ENCODE results near the gene RIC1. TPM values are rescaled to one million over a fixed set of nuclear protein-coding genes. Genes with fewer than 3 reads are reported as not detected.

RIC1 gene
- polyA plus RNA-seq, 3 donors = 13.4 to 36.4 (median 16.3) TPM

DNA sequence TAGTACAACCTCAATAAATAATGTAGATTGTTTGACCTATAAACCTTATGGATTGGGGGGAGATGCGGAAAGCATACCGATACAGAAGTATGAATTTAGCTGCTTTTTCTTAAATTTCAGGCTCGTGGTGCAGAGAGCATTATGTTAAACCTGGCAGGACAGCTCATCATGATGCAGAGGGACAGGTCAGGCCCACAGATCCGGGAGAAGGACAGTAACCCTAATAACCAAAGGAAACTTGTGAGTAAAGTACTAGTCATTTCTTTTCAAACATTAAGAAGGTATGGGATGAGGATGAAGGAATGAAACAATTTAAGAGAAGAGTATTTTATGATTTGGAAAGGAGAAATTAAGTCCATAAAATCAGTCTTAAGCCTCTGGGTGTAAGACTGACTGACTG, 133.5 kb downstream of the RIC1 start:
- peaks cover 6% of the 10 kb centered on the region for H4K20me1 ChIP-seq (ENCODE audit: insufficient read depth, low read length)
- DNase-seq = no peak
- H3K4me3 ChIP-seq (replicated peaks in 1 of 3; ENCODE audit: low read depth in 2 of 3, low read length in 3 of 3) = no peak overlapping the region
- Mint-ChIP-seq H3K27me3 (ENCODE audit: low read depth in 3 of 3) (peaks cover 0 to 2% (median 0%) of the 10 kb centered on the region in 3 donors), H3K27ac (no peak overlapping the region), H3K4me1 (no peaks in the 10 kb centered on the region), H3K36me3 (peaks cover 86 to 95% of the 10 kb centered on the region in 2 donors), H3K4me3 (no peak overlapping the region), H3K9me3 (no peaks in the 10 kb centered on the region)
- no peak overlapping the region for H3K27ac ChIP-seq (ENCODE audit: low read depth in 1 of 2, low read length in 2 of 2)
- no peaks in the 10 kb centered on the region for H3K27me3 ChIP-seq (ENCODE audit: control insufficient read depth in 2 of 2, insufficient read depth in 2 of 2, low read length in 2 of 2)
- H2AFZ ChIP-seq (ENCODE audit: insufficient read depth, low read depth, low read length, poor library complexity, severe bottlenecking) = no peak overlapping the region
- peaks cover 80 to 100% of the 10 kb centered on the region in 2 donors for H3K36me3 ChIP-seq (replicated peaks in 1 of 2; ENCODE audit: control insufficient read depth in 1 of 2, insufficient read depth in 2 of 2, low read length in 2 of 2)
- intact Hi-C loops (cut with micrococcal nuclease) = no loop called here
- H3K9me3 ChIP-seq (replicated peaks in 1 of 2; ENCODE audit: control insufficient read depth in 1 of 2, insufficient read depth in 1 of 2, low read length in 2 of 2) = no peaks in the 10 kb centered on the region
- TF ChIP-seq, protein P1, sequence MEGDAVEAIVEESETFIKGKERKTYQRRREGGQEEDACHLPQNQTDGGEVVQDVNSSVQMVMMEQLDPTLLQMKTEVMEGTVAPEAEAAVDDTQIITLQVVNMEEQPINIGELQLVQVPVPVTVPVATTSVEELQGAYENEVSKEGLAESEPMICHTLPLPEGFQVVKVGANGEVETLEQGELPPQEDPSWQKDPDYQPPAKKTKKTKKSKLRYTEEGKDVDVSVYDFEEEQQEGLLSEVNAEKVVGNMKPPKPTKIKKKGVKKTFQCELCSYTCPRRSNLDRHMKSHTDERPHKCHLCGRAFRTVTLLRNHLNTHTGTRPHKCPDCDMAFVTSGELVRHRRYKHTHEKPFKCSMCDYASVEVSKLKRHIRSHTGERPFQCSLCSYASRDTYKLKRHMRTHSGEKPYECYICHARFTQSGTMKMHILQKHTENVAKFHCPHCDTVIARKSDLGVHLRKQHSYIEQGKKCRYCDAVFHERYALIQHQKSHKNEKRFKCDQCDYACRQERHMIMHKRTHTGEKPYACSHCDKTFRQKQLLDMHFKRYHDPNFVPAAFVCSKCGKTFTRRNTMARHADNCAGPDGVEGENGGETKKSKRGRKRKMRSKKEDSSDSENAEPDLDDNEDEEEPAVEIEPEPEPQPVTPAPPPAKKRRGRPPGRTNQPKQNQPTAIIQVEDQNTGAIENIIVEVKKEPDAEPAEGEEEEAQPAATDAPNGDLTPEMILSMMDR (IDR thresholded peaks at IDR 0.05) = no peak
- H3K4me2 ChIP-seq (replicated peaks; ENCODE audit: extremely low read depth, low read length, poor library complexity, severe bottlenecking) = no peak overlapping the region
- no peak overlapping the region for H3K9ac ChIP-seq (ENCODE audit: insufficient read depth, low read length, poor library complexity, severe bottlenecking)
- no peaks in the 10 kb centered on the region for H3K4me1 ChIP-seq (ENCODE audit: control insufficient read depth in 1 of 2, insufficient read depth in 2 of 2, low read length in 2 of 2)
- WGBS (ENCODE audit: insufficient coverage) = 100% methylated on average over 3 of the region's 4 CpGs
- no peaks in the 10 kb centered on the region for H3K79me2 ChIP-seq (ENCODE audit: insufficient read depth, low read length)

DNA sequence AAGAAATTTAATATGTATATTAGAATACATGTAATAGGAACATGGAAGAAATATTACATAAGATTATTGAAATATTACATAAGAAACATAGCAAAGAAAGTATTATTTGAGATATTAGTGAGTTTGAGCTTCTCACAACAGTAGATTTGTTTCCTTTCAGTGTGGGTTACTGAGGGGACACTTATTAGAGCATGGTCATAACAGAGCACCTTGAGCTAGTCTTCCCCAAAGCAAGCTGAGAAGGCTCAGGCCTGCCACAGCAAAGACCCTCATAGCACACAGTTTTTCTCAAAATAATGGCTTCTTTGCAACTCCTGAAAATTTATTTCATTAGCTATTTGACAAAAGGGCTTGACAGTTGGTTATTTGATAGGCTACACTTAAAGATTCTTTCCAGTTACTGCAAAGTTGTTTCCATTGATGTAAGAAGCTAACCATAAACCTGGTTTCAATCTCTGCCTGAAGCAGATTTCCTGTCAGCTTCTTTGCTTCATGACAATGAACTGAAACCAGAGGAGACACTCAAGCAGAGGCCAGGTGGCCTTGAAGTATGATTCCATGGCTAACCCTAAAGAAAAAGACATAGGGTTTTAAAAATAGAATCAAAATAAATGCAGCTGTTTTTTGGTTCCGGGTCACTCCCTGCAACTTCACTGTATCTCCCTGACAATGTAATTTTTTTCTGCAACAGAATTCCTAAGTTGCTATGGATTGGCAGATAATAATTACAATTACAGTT, 135.4 kb downstream of the RIC1 start:
- Mint-ChIP-seq H3K9me3 (peaks cover 0 to 1% (median 0%) of the 10 kb centered on the region in 7 donors), H3K4me1 (no peaks in the 10 kb centered on the region), H3K36me3 (peaks cover 88 to 94% of the 10 kb centered on the region in 2 donors), H3K27ac (peak overlapping the region in 1 of 7 donors; percentile 30), H3K4me3 (no peak overlapping the region), H3K27me3 (ENCODE audit: low read depth in 3 of 3) (peaks cover 0 to 2% (median 0%) of the 10 kb centered on the region in 3 donors)
- H3K27me3 ChIP-seq (ENCODE audit: control insufficient read depth in 2 of 2, insufficient read depth in 2 of 2, low read length in 2 of 2) = no peaks in the 10 kb centered on the region
- no peak overlapping the region for H2AFZ ChIP-seq (ENCODE audit: insufficient read depth, low read depth, low read length, poor library complexity, severe bottlenecking)
- TF ChIP-seq, protein P1 (IDR thresholded peaks at IDR 0.05) = no peak
- peaks cover 6% of the 10 kb centered on the region for H4K20me1 ChIP-seq (ENCODE audit: insufficient read depth, low read length)
- no CpG with 5 or more reads among the region's 1 CpG for WGBS (ENCODE audit: insufficient coverage)
- no peak for DNase-seq
- H3K36me3 ChIP-seq (replicated peaks in 1 of 2; ENCODE audit: control insufficient read depth in 1 of 2, insufficient read depth in 2 of 2, low read length in 2 of 2) = peaks cover 83 to 100% of the 10 kb centered on the region in 2 donors
- H3K79me2 ChIP-seq (ENCODE audit: insufficient read depth, low read length) = no peaks in the 10 kb centered on the region
- no peaks in the 10 kb centered on the region for H3K4me1 ChIP-seq (ENCODE audit: control insufficient read depth in 1 of 2, insufficient read depth in 2 of 2, low read length in 2 of 2)
- H3K27ac ChIP-seq (ENCODE audit: low read depth in 1 of 2, low read length in 2 of 2) = no peak overlapping the region
- no peak overlapping the region for H3K4me2 ChIP-seq (replicated peaks; ENCODE audit: extremely low read depth, low read length, poor library complexity, severe bottlenecking)
- H3K4me3 ChIP-seq (replicated peaks in 1 of 3; ENCODE audit: low read depth in 2 of 3, low read length in 3 of 3) = no peak overlapping the region
- intact Hi-C loops (cut with micrococcal nuclease) = no loop called here
- no peaks in the 10 kb centered on the region for H3K9me3 ChIP-seq (replicated peaks in 1 of 2; ENCODE audit: control insufficient read depth in 1 of 2, insufficient read depth in 1 of 2, low read length in 2 of 2)
- no peak overlapping the region for H3K9ac ChIP-seq (ENCODE audit: insufficient read depth, low read length, poor library complexity, severe bottlenecking)
